ENCODE data around the gene SCAF4. TPM values are rescaled to one million over a fixed set of nuclear protein-coding genes. Genes with fewer than 3 reads are reported as not detected.
A peak's percentile ranks its signal among the peaks of the same experiment; 100 is the strongest.

SCAF4 gene
- polyA plus RNA-seq, 1 of the 3 experiments (the other 2 are of a cell fraction): 8.5 TPM

- Histone ChIP-seq H3K9ac (no peak overlapping the region), H3K4me3 (ENCODE audit: low read depth in 2 of 2, low read length in 1 of 2) (no peak overlapping the region), H3K27ac (ENCODE audit: low read depth in 2 of 2, low read length in 1 of 2) (peak overlapping the region in 1 of 2 experiments; percentile 97; a peak in 2 of 4 replicates), H3K9me2 (no peaks in the 10 kb centered on the region), H3K4me1 (ENCODE audit: control insufficient read depth in 1 of 2, insufficient read depth in 2 of 2, low read depth in 1 of 2, low read length in 1 of 2) (peaks cover 19 to 20% of the 10 kb centered on the region in 2 experiments; a peak in 3 of 4 replicates), H3K4me2 (peak overlapping the region; percentile 81), H3K9me3 (no peaks in the 10 kb centered on the region), H3K27me3 (ENCODE audit: insufficient read depth) (no peaks in the 10 kb centered on the region), H3K79me2 (ENCODE audit: insufficient read depth) (peaks cover 31% of the 10 kb centered on the region), H3K36me3 (replicated peaks in 1 of 2; ENCODE audit: control insufficient read depth in 1 of 2, insufficient read depth in 2 of 2, low read length in 1 of 2) (no peaks in the 10 kb centered on the region), H2AFZ (ENCODE audit: low read depth) (no peak overlapping the region; the same call in 1 of the 2 replicates), H4K20me1 (ENCODE audit: insufficient read depth) (peaks cover 22% of the 10 kb centered on the region), H3F3A (replicated peaks; ENCODE audit: insufficient read depth) (peaks cover 6% of the 10 kb centered on the region)
- peak; percentile 33 for DNase-seq
- ChIA-PET POLR2A (no interaction called here), CTCF (interaction anchor here (0.6 to 0.8 kb wide), 2 partner anchors 61 to 448 kb away, joined by 3 to 4 read pairs; no protein-coding TSS in a partner anchor)
- WGBS (ENCODE audit: low lambda C conversion rate): 52% methylated on average over 6 of the region's 6 CpGs
- no peak for TF ChIP-seq USF2 (IDR thresholded peaks at IDR 0.05; ENCODE audit: borderline replicate concordance, low read depth, low read length)
- TF ChIP-seq GATA2 (CRISPR knock-in tag; IDR thresholded peaks at IDR 0.05): peak; percentile 62; the same call in 1 of the 2 replicates
These were observed 1.7 kb upstream of the SCAF4 start for GRCh38 chr21:31733551-31734149.

- no peak for TF ChIP-seq SIN3A (IDR thresholded peaks at IDR 0.05; ENCODE audit: borderline replicate concordance, low read depth, low read length)
- 0 out of 2 replicates have a peak, but pooled peaks have one; percentile 9 for TF ChIP-seq MXI1 (IDR thresholded peaks at IDR 0.05; ENCODE audit: low read depth, low read length)
- peak overlapping the region; percentile 81 for H3K4me2 ChIP-seq
- no peaks in the 10 kb centered on the region for H3K9me2 ChIP-seq
- H3K27ac ChIP-seq (ENCODE audit: low read depth in 2 of 2, low read length in 1 of 2): peak overlapping the region; percentile 75 to 97
- ChIA-PET POLR2A (no interaction called here), CTCF (interaction anchor here (0.6 to 0.8 kb wide), 2 partner anchors 60 to 448 kb away, joined by 3 to 4 read pairs; no protein-coding TSS in a partner anchor)
- H3K79me2 ChIP-seq (ENCODE audit: insufficient read depth): peaks cover 39% of the 10 kb centered on the region
- H3K9ac ChIP-seq: peak overlapping the region; percentile 73
- peaks cover 4% of the 10 kb centered on the region for H3F3A ChIP-seq (replicated peaks; ENCODE audit: insufficient read depth)
- H3K36me3 ChIP-seq (replicated peaks in 1 of 2; ENCODE audit: control insufficient read depth in 1 of 2, insufficient read depth in 2 of 2, low read length in 1 of 2): no peaks in the 10 kb centered on the region
- peaks cover 19 to 20% of the 10 kb centered on the region in 2 experiments; a peak in 3 of 4 replicates for H3K4me1 ChIP-seq (ENCODE audit: control insufficient read depth in 1 of 2, insufficient read depth in 2 of 2, low read depth in 1 of 2, low read length in 1 of 2)
- H3K27me3 ChIP-seq (ENCODE audit: insufficient read depth): no peaks in the 10 kb centered on the region
- peak overlapping the region; percentile 69 to 94 for H3K4me3 ChIP-seq (ENCODE audit: low read depth in 2 of 2, low read length in 1 of 2)
- H4K20me1 ChIP-seq (ENCODE audit: insufficient read depth): peaks cover 30% of the 10 kb centered on the region
- 38% methylated on average over 19 of the region's 20 CpGs for WGBS (ENCODE audit: low lambda C conversion rate)
- peak overlapping the region; percentile 61 for H2AFZ ChIP-seq (ENCODE audit: low read depth)
- DNase-seq: peak; percentile 52
- no peaks in the 10 kb centered on the region for H3K9me3 ChIP-seq
These were observed 956 bp upstream of the SCAF4 start for GRCh38 chr21:31732597-31733550.

All from SK-N-SH (cell line).